Prostate gland (tissue), 2 donors: Measurements from ENCODE around the gene SPTAN1.

Source experiments
- CTCF ChIP-seq, 4 experiments: fragments of 200-600 bp in 2 of 4; fragments of 450-650 bp in 2 of 4; sonication (generic) in 2 of 4; IDR thresholded peaks; 1 replicate in 3 of 4; 2 replicates in 1 of 4; pipeline ENCODE4 v1.5.1; 2016 to 2019; ENCODE audit warnings: antibody characterized with exemption in 4 of 4, mild to moderate bottlenecking in 2 of 4, moderate library complexity in 2 of 4
- POLR2AphosphoS5 ChIP-seq: sonication (generic); formaldehyde crosslinking; IDR thresholded peaks from one replicate; pipeline ENCODE4 v1.6.1; 2017; ENCODE audit warnings: antibody characterized with exemption

- TF ChIP-seq POLR2AphosphoS5 (no peak), CTCF (IDR thresholded peaks at IDR 0.05) (no peak)
Measured at GRCh38 chr9:128575916-128576315, 23.5 kb downstream of the SPTAN1 start.
